ENCODE results near the gene FOXN4.
"Not testable (repeated sequence)": the region's sequence is repeated elsewhere in the genome, so short reads cannot be mapped to it uniquely, and the experiment has no call there.

Gene FOXN4, protein sequence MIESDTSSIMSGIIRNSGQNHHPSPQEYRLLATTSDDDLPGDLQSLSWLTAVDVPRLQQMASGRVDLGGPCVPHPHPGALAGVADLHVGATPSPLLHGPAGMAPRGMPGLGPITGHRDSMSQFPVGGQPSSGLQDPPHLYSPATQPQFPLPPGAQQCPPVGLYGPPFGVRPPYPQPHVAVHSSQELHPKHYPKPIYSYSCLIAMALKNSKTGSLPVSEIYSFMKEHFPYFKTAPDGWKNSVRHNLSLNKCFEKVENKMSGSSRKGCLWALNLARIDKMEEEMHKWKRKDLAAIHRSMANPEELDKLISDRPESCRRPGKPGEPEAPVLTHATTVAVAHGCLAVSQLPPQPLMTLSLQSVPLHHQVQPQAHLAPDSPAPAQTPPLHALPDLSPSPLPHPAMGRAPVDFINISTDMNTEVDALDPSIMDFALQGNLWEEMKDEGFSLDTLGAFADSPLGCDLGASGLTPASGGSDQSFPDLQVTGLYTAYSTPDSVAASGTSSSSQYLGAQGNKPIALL

GRCh38 chr12:109308534-109309380 is at the start of gene FOXN4:
TSS of gene FOXN4 (minus strand) at chr12:109309284. CDS start at chr12:109308321, 963 bp downstream.
- no peak for DNase-seq (ENCODE audit: low read depth)

DNA sequence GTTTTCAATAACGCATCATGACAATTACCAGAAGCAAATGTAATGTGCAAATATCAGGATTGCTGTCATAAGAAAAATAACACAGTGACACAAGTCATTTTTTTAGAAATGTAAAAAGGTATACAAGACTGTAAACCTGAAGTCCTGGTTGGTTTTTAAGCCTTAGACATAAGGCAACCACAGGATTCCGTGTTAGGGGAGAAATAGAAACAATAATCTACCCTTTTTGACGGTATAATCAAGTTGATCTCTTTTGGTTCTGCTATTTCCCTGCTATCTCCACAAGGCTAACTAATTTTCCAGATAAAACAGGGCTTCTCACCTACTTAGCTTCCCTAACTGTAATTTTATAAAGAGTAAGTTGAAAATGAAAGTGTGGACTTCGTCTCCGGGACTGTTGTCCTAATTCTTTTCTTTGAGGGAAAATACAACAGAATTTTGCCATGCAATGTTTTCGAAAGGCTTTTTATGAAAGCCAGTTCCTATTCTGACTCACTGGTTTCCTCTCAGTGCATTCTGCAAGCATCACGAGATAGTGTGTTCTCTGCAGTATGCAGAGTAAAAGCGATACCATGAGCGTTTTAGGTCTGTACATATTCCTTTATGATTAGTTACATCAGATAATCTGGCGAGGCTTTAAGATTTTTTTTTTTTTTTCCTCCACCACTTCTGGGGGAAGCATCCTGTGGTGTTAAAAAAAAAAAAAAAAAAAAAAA is 49.2 kb upstream of the FOXN4 start:
- DNase-seq (ENCODE audit: low read depth): no peak

DNA sequence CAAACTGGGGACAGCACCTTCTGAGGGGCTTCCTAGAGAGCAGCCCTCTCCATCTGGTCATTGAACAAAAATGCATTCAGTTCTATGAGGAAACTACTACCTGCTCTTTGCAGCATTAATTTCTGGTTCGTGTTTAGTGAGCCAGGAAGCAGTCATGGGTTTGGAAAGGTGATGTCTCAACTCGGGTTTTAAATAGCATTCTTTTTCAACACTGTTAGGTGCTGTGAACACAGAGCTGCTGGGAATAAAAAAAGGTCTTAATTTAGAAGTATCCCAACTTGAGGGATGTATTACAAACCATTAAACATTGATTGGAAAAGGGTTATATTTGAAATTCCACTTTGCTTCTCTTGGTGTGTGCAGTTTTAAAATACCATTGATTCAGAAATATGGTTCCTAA is 47.9 kb upstream of the FOXN4 start:
- no peak for DNase-seq (ENCODE audit: low read depth)

DNA sequence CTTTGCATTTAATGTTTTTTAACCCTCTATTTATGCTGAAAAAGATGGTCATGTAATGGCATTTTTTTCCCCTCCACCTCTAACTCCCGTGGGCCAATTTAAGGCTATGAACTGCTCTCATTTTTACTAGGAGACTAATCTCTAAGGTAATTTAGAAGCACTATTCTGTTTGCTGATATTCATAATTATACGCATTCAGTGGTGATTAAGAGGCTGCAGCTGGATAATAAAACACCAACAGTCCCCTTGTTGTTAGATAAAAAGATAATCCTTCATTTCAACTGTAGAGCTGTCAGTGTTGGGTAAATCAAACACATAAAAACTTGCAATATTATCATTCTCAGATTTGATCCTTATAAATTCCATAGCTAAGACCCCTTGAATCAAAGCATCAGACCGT is 47.5 kb upstream of the FOXN4 start:
- DNase-seq (ENCODE audit: low read depth): no peak

GRCh38 chr12:109352184-109352583 is 43.1 kb upstream of the FOXN4 start:
- DNase-seq (ENCODE audit: low read depth): no peak

GRCh38 chr12:109347589-109347988 is 38.5 kb upstream of the FOXN4 start, which contains the start of gene MYO1H:
TSS of gene MYO1H (plus strand) at chr12:109347900. CDS start at chr12:109347961, 61 bp downstream.
- no peak for DNase-seq (ENCODE audit: low read depth)

- no peak for DNase-seq (ENCODE audit: low read depth)
These were observed 37.8 kb upstream of the FOXN4 start for GRCh38 chr12:109346920-109347319.

- no peak for DNase-seq (ENCODE audit: low read depth)
These were observed 36.3 kb upstream of the FOXN4 start for GRCh38 chr12:109345428-109345827.

- DNase-seq (ENCODE audit: low read depth): no peak
These were observed 34.6 kb upstream of the FOXN4 start for GRCh38 chr12:109343677-109344076.

- DNase-seq (ENCODE audit: low read depth): no peak
These were observed 27.5 kb upstream of the FOXN4 start for GRCh38 chr12:109336593-109336992.

GRCh38 chr12:109334887-109335286 is 25.8 kb upstream of the FOXN4 start:
- no peak for DNase-seq (ENCODE audit: low read depth)

GRCh38 chr12:109331301-109331952 is 22.3 kb upstream of the FOXN4 start:
- no peak for DNase-seq (ENCODE audit: low read depth)

GRCh38 chr12:109330282-109331230 is 21.5 kb upstream of the FOXN4 start:
- DNase-seq (ENCODE audit: low read depth): no peak

DNA sequence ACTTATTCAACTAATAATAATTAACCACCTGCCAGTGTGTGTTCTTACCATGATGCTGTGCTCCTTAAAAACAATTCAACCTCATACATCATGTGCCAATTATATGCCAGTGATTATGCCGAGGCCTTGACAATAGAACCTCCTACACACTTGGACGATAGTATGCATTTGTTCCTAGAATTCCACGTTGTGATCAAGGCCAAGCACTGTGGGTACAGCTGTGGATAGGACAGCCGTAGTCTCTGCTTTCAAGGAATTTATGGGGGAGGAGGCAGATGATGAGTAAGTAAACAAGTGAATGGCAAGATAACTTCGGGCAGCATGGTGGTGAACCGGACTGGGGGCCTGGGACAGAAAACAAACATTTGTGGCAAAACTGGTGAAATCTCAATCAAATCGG is 20.6 kb upstream of the FOXN4 start:
- no peak for DNase-seq (ENCODE audit: low read depth)

DNA sequence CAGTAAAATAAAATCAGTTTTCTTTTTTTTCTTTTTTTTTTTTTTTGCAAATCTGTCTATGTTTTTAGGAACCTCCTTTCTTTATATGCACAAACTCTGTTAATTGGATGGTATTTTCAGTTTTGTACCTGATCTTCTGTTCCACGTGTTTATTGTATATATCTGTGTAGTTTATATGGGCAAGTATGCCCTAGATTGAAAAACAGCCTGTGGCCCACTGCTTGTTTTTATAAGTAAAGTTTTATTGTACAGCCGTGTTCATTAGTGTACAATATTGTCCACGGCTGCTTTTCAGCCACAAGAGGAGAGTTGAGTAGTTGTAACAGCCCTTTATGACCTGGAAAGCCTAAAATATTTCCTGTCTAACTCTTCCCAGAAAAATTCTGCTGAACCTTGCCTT is 19.9 kb upstream of the FOXN4 start:
- no peak for DNase-seq (ENCODE audit: low read depth)

DNA sequence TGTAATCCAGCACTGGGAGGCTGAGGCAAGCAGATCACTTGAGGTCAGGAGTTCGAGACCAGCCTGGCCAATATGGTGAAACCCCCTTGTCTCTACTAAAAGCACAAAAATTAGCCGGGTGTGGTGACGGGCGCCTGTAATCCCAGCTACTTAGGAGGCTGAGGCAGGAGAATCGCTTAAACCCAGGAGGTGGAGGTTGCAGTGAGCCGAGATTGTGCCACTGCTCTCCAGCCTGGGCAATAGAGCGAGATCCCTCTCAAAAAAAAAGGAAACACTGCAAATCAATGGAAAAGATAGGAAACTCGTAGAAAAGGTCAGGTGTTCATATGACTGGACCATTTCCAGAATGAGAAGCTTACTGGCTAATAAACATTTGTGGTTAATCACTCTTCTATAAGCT is 12.2 kb upstream of the FOXN4 start:
- not testable (repeated sequence) for DNase-seq (ENCODE audit: low read depth)

DNA sequence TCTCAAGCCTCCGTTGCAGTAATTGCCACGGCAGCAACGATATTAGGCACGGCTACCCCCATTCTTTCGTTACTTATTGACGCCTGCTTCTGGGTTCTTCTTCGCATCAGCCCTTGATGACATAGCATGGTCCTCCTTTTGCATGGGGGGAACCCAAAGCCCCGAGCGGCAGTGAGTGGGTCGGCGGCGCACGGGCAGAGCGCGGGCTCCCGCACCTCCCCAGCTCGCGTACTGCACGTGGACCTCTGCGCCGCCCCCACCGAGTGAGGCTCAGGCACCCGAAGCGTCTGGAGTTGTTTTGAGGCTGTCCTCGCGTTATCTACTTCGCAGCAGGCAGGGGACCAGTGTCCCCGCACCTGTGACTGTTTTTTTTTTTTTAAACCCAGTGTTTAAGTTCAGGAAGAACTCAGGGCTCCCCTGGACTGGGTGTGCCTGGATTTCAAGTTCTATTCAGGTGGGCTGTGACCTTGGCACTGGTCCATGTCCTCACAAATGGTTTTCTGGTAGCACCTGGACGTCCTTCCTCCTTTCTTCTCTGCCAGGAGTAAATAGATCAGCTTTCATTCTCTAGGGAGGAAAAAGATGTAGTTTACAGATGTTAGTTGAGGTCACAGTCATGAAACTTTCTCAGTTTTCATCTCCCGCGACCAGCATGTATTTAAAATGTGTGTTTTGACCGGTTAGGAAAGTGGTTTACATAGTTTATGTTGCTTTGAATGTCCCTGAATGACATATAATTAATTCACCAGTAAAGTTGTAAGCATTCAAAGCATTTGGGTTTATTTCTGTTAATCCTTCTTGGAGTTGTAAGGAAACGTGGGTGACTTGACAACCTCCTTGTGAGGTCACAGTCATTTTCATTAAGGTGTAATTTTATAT is 1.4 kb upstream of the FOXN4 start:
- no peak for DNase-seq (ENCODE audit: low read depth)

- no peak for DNase-seq (ENCODE audit: low read depth)
These were observed 530 bp upstream of the FOXN4 start for GRCh38 chr12:109309381-109310246.
